Spleen (tissue), 11 donors: ENCODE data around the gene UBL4A. TPM values are rescaled to one million over a fixed set of nuclear protein-coding genes. Genes with fewer than 3 reads are reported as not detected.

ENCODE experiments used
- DNase-seq: peaks from one replicate; pipeline ENCODE4 v3.0.0-alpha.2; 2020
- H3K27ac ChIP-seq, 8 donors: fragments of 200-600 bp; sonication (generic) in 7 of 8; 1 replicate in 4 of 8; 2 replicates in 4 of 8; pipeline versions ENCODE4 v1.5.0 to v1.8.0; 2016 to 2021; ENCODE audit warnings: inconsistent platforms in 4 of 8, mild to moderate bottlenecking in 4 of 8, moderate library complexity in 1 of 8
- H3K27me3 ChIP-seq, 7 donors: fragments of 200-600 bp; sonication (generic) in 6 of 7; replicated peaks in 1 of 7; 1 replicate in 4 of 7; 2 replicates in 3 of 7; pipeline versions ENCODE4 v1.5.0 to v1.8.0; 2016 to 2021; ENCODE audit warnings: inconsistent platforms in 3 of 7, mild to moderate bottlenecking in 1 of 7
- H3K36me3 ChIP-seq, 6 donors: fragments of 200-600 bp; sonication (generic) in 5 of 6; 1 replicate in 4 of 6; 2 replicates in 2 of 6; pipeline versions ENCODE4 v1.5.0 to v1.8.0; 2016 to 2021; ENCODE audit warnings: inconsistent platforms in 2 of 6
- H3K4me1 ChIP-seq, 6 donors: fragments of 200-600 bp; sonication (generic) in 5 of 6; 1 replicate in 3 of 6; 2 replicates in 3 of 6; pipeline versions ENCODE4 v1.5.0 to v1.8.0; 2016 to 2021; ENCODE audit warnings: inconsistent platforms in 3 of 6
- H3K4me3 ChIP-seq, 8 donors: fragments of 200-600 bp; sonication (generic) in 7 of 8; 1 replicate in 4 of 8; 2 replicates in 4 of 8; pipeline versions ENCODE4 v1.5.0 to v1.8.0; 2016 to 2021; ENCODE audit warnings: inconsistent platforms in 4 of 8, mild to moderate bottlenecking in 4 of 8, moderate library complexity in 2 of 8
- H3K9me3 ChIP-seq, 8 donors: fragments of 200-600 bp; sonication (generic) in 7 of 8; 1 replicate in 4 of 8; 2 replicates in 4 of 8; pipeline versions ENCODE4 v1.5.0 to v1.8.0; 2016 to 2021; ENCODE audit warnings: inconsistent platforms in 4 of 8
- POLR2A ChIP-seq, 3 donors: fragments of 450-650 bp; IDR thresholded peaks; one replicate each; pipeline ENCODE4 v1.5.1; 2017; ENCODE audit warnings: antibody characterized with exemption in 3 of 3, mild to moderate bottlenecking in 1 of 3
- POLR2AphosphoS5 ChIP-seq, 3 donors: sonication (generic); formaldehyde crosslinking; IDR thresholded peaks; one replicate each; pipeline ENCODE4 v1.5.1; 2017; ENCODE audit warnings: antibody characterized with exemption in 3 of 3
- WGBS, 5 donors: extraction: QIAGEN DNeasy Blood & Tissue Kit in 3 of 5; methylation state at CpG; one replicate each; pipeline versions ENCODE4 v1.1.5 to v1.1.7; 2013 to 2018; 5-methylcytosine and 5-hydroxymethylcytosine counted together
- intact Hi-C: fragments of 100-400 bp; cut with DNase I; formaldehyde crosslinking; loops from one replicate; pipeline ENCODE4 v1.15.0; 2023; ENCODE audit warnings: low total_unique reads
- polyA plus RNA-seq, 3 donors: library from polyadenylated mRNA; stranded (reverse); fragments of 200-250 nt; gene quantifications; one replicate each; pipeline ENCODE4 v1.2.1, GENCODE V29; 2013
- total RNA-seq, 7 donors: library from RNA; depleted of rRNA in 3 of 7; stranded (reverse); fragments of >200 nt in 3 of 7; fragmentation: NEBNext Ultra II Directional in 4 of 7; extraction: Animal tissue kit (Norgen Biotek cat#: 25700) in 4 of 7; gene quantifications; one replicate each; pipeline versions ENCODE4 v1.1.0 to v1.2.1, GENCODE V29; 2016 to 2021
- TF ChIP-seq, protein P1 (sequence below), 11 experiments: fragments of 200-600 bp in 7 of 11; fragments of 450-650 bp in 4 of 11; sonication (generic) in 4 of 11; IDR thresholded peaks in 8 of 11; conservative IDR thresholded peaks in 3 of 11; 1 replicate in 7 of 11; 2 replicates in 4 of 11; pipeline versions ENCODE4 v1.4.0 to v1.8.0; 2016 to 2021; ENCODE audit warnings: antibody characterized with exemption in 11 of 11, inconsistent platforms in 4 of 11, mild to moderate bottlenecking in 1 of 11
- donor health status: healthy with polysubstance abuse.
- donor health status: DM: no; HTN: no; CAD: no; lungs with moderate emphysema.
- donor health status: DM: no; HTN: no; CAD: no.
- donor health status: Bipolar disorder and iron deficiency.
- donor health status: healthy.
- donor health status: DM: no; HTN: no; CAD: no.
- donor health status: DM: yes; HTN: yes; CAD: no.

UBL4A gene
- total and polyA plus RNA-seq, 10 donors, result 13.4 to 36.3 (median 21.8) TPM

GRCh38 chrX:154515090-154515965 is 28.9 kb upstream of the UBL4A start:
- peaks cover 0 to 30% (median 16%) of the 10 kb centered on the region in 6 donors for H3K4me1 ChIP-seq
- TF ChIP-seq POLR2A (IDR thresholded peaks at IDR 0.05), result no peak
- TF ChIP-seq, protein P1, sequence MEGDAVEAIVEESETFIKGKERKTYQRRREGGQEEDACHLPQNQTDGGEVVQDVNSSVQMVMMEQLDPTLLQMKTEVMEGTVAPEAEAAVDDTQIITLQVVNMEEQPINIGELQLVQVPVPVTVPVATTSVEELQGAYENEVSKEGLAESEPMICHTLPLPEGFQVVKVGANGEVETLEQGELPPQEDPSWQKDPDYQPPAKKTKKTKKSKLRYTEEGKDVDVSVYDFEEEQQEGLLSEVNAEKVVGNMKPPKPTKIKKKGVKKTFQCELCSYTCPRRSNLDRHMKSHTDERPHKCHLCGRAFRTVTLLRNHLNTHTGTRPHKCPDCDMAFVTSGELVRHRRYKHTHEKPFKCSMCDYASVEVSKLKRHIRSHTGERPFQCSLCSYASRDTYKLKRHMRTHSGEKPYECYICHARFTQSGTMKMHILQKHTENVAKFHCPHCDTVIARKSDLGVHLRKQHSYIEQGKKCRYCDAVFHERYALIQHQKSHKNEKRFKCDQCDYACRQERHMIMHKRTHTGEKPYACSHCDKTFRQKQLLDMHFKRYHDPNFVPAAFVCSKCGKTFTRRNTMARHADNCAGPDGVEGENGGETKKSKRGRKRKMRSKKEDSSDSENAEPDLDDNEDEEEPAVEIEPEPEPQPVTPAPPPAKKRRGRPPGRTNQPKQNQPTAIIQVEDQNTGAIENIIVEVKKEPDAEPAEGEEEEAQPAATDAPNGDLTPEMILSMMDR (IDR thresholded peaks at IDR 0.05 in 8 of 11, conservative IDR thresholded peaks at IDR 0.05 in 3 of 11), result no peak
- TF ChIP-seq POLR2AphosphoS5 (IDR thresholded peaks at IDR 0.05), result no peak
- no peaks in the 10 kb centered on the region for H3K27me3 ChIP-seq
- H3K9me3 ChIP-seq, result no peaks in the 10 kb centered on the region
- 14 to 62% (median 44%) methylated on average over 11 to 34 of the region's 34 CpGs for WGBS, 5 donors
- intact Hi-C loops, result no loop called here
- peak overlapping the region; percentile 50 to 82 (median 54) for H3K4me3 ChIP-seq
- H3K36me3 ChIP-seq, result peaks cover 0 to 7% (median 0%) of the 10 kb centered on the region in 6 donors
- DNase-seq, result no peak
- peak overlapping the region; percentile 84 to 93 (median 90) for H3K27ac ChIP-seq

- Histone ChIP-seq H3K4me3 (no peak overlapping the region), H3K9me3 (peaks cover 0 to 9% (median 0%) of the 10 kb centered on the region in 8 donors), H3K36me3 (peaks cover 0 to 17% (median 0%) of the 10 kb centered on the region in 6 donors), H3K4me1 (peaks cover 0 to 30% (median 16%) of the 10 kb centered on the region in 6 donors), H3K27ac (no peak overlapping the region), H3K27me3 (no peaks in the 10 kb centered on the region)
- DNase-seq, result no peak
- intact Hi-C loops, result no loop called here
- no peak for TF ChIP-seq POLR2AphosphoS5 (IDR thresholded peaks at IDR 0.05)
- no peak for TF ChIP-seq POLR2A (IDR thresholded peaks at IDR 0.05)
- TF ChIP-seq, protein P1 (IDR thresholded peaks at IDR 0.05 in 8 of 11, conservative IDR thresholded peaks at IDR 0.05 in 3 of 11), result no peak
- WGBS, 5 donors, result 78 to 100% (median 89%) methylated on average over 2 of the region's 2 CpGs
These were observed 27.3 kb upstream of the UBL4A start for GRCh38 chrX:154513716-154514115.

- Histone ChIP-seq H3K27ac (peak overlapping the region in 2 of 8 donors; percentile 4 to 23), H3K27me3 (no peaks in the 10 kb centered on the region), H3K9me3 (peaks cover 0 to 9% (median 0%) of the 10 kb centered on the region in 8 donors), H3K4me1 (peaks cover 0 to 30% (median 16%) of the 10 kb centered on the region in 6 donors), H3K36me3 (peaks cover 0 to 24% (median 2%) of the 10 kb centered on the region in 6 donors), H3K4me3 (no peak overlapping the region)
- DNase-seq, result peak; percentile 71
- intact Hi-C loops, result no loop called here
- 89 to 94% (median 90%) methylated on average over 9 to 16 of the region's 16 CpGs for WGBS, 5 donors
- TF ChIP-seq POLR2A (IDR thresholded peaks at IDR 0.05) (no peak), POLR2AphosphoS5 (IDR thresholded peaks at IDR 0.05) (no peak)
- TF ChIP-seq, protein P1 (IDR thresholded peaks at IDR 0.05 in 8 of 11, conservative IDR thresholded peaks at IDR 0.05 in 3 of 11), result no peak
These were observed 26.6 kb upstream of the UBL4A start for GRCh38 chrX:154512879-154513553.
